ENCODE measurements around the gene GSE1.

- TF ChIP-seq, protein P1, sequence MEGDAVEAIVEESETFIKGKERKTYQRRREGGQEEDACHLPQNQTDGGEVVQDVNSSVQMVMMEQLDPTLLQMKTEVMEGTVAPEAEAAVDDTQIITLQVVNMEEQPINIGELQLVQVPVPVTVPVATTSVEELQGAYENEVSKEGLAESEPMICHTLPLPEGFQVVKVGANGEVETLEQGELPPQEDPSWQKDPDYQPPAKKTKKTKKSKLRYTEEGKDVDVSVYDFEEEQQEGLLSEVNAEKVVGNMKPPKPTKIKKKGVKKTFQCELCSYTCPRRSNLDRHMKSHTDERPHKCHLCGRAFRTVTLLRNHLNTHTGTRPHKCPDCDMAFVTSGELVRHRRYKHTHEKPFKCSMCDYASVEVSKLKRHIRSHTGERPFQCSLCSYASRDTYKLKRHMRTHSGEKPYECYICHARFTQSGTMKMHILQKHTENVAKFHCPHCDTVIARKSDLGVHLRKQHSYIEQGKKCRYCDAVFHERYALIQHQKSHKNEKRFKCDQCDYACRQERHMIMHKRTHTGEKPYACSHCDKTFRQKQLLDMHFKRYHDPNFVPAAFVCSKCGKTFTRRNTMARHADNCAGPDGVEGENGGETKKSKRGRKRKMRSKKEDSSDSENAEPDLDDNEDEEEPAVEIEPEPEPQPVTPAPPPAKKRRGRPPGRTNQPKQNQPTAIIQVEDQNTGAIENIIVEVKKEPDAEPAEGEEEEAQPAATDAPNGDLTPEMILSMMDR (conservative IDR thresholded peaks at IDR 0.05 in 1 of 2, IDR thresholded peaks at IDR 0.05 in 1 of 2; ENCODE audit: extremely low read depth in 1 of 2, insufficient read depth in 1 of 2, low read depth in 1 of 2, low read length in 2 of 2): no peak
- TF ChIP-seq EZH2 (IDR thresholded peaks at IDR 0.05; ENCODE audit: borderline replicate concordance, low read length): no peak
These were observed 36.5 kb downstream of the GSE1 start for GRCh38 chr16:85649411-85650134.

Data from mammary epithelial cell (primary cell).